AG04450 (cell line): ENCODE measurements around the gene C20orf204. TPM values are rescaled to one million over a fixed set of nuclear protein-coding genes. Genes with fewer than 3 reads are reported as not detected.

Source experiments
- CTCF ChIA-PET: fragments of 300-600, 350-600 bp; formaldehyde crosslinking; extraction: SDS; loops from one replicate; lab custom pipeline; 2022; ENCODE audit warnings: antibody characterized with exemption, inconsistent platforms; lab: Charles Lee
- POLR2A ChIA-PET: fragments of 350-600 bp; formaldehyde crosslinking; extraction: SDS; loops from one replicate; lab custom pipeline; 2021; ENCODE audit warnings: antibody characterized with exemption, inconsistent platforms; lab: Yijun Ruan, JAX
- DNase-seq: peaks from one replicate; pipeline ENCODE4 v3.0.0-alpha.2; 2011; ENCODE audit warnings: low read depth, low spot score
- H3K27ac ChIP-seq: one replicate; pipeline ENCODE4 v1.5.1; 2012; ENCODE audit warnings: low read depth, low read length, control low read depth
- H3K27me3 ChIP-seq: one replicate; pipeline ENCODE4 v1.6.0; 2012; ENCODE audit warnings: low read length; ENCODE audit not compliant: control insufficient read depth, insufficient read depth
- H3K4me3 ChIP-seq: 2 replicates; pipeline ENCODE4 v1.5.1; 2011; ENCODE audit warnings: mild to moderate bottlenecking, low read depth, low read length, control low read depth
- H3K9me3 ChIP-seq: 2 replicates; pipeline ENCODE4 v1.5.1; 2012; ENCODE audit warnings: low read length; ENCODE audit not compliant: control insufficient read depth, insufficient read depth
- polyA plus RNA-seq: library from polyadenylated mRNA; depleted of rRNA; stranded (reverse); fragments of >200 nt; gene quantifications from 2 replicates; pipeline ENCODE4 v1.2.3, GENCODE V29; 2011
- TF ChIP-seq, protein P1 (sequence below): IDR thresholded peaks from 2 replicates; pipeline ENCODE4 v1.5.1; 2011; ENCODE audit warnings: low read depth, low read length, control low read depth, inconsistent platforms

C20orf204 gene
- polyA plus RNA-seq, 1 experiment = 0.01 TPM

DNA sequence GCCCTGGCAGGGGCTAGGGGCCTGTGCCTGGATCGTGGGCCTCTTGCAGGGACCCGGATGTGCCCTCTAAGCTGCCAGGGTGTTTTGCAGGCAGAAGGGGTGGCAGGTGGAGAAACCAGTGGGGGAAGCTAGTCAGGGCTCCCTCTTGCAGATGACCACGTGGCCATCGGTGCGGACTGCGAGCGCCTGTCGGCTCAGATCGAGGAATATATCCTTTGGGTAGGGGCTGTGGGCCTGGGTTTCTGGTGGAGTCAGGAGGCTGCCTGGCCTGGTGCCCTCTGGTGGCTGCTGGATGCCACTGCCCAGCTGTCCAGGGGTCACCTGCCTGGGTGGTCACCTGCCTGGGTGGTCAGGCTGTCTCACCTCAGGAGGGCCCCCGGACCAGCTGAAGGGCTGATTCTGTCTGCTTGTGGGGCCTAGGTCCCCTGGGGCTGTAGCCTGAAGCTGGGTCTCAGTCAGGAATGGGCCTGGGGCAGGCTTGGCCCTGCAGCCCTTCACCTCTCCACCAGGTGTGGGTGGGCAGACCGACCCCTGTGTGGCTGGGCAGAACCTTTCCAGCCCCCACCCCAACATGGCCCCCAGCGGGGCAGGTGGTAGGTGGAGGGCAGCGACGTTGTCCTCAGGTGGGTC, 33.7 kb downstream of the C20orf204 start:
- Histone ChIP-seq H3K27ac (no peak overlapping the region), H3K9me3 (no peaks in the 10 kb centered on the region; the same call in 1 of the 2 replicates), H3K27me3 (no peaks in the 10 kb centered on the region), H3K4me3 (no peak overlapping the region)
- TF ChIP-seq, protein P1, sequence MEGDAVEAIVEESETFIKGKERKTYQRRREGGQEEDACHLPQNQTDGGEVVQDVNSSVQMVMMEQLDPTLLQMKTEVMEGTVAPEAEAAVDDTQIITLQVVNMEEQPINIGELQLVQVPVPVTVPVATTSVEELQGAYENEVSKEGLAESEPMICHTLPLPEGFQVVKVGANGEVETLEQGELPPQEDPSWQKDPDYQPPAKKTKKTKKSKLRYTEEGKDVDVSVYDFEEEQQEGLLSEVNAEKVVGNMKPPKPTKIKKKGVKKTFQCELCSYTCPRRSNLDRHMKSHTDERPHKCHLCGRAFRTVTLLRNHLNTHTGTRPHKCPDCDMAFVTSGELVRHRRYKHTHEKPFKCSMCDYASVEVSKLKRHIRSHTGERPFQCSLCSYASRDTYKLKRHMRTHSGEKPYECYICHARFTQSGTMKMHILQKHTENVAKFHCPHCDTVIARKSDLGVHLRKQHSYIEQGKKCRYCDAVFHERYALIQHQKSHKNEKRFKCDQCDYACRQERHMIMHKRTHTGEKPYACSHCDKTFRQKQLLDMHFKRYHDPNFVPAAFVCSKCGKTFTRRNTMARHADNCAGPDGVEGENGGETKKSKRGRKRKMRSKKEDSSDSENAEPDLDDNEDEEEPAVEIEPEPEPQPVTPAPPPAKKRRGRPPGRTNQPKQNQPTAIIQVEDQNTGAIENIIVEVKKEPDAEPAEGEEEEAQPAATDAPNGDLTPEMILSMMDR = peak; percentile 72
- ChIA-PET CTCF (interaction anchor here (0.7 kb wide), 1 partner anchor 9 kb away, joined by 4 read pairs; no protein-coding TSS in a partner anchor), POLR2A (no interaction called here)
- DNase-seq = no peak

DNA sequence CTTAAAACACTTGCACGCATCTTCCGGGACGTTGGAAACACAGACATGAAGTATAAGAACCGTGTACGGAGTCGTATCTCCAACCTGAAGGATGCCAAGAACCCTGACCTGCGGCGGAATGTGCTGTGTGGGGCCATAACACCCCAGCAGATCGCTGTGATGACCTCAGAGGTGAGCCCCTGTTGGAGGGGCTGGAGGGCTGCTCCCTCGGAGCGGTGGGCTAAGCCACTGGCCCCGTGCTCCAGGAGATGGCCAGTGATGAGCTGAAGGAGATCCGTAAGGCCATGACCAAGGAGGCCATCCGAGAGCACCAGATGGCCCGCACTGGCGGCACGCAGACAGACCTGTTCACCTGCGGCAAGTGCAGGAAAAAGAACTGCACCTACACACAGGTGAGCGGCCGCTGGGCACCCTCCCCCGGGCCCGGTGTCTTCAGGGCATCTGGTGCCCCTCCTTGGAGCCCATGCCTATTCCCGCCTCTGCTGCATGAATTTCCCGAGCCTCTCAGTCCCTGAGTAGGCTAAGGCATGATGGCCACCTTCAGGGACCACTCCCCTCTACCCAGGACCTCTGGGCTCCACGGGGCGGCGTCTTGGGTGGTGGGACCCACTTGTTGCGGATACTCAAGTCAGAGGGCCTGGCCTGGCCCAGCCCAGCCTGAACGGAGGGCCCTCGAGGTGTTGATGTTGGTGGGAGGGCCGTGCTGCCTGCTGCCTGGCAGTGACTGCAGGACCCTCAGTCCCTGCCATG, 34.4 kb downstream of the C20orf204 start:
- CTCF ChIA-PET = interaction anchor here (0.7 kb wide), 1 partner anchor 8 kb away, joined by 4 read pairs; no protein-coding TSS in a partner anchor

DNA sequence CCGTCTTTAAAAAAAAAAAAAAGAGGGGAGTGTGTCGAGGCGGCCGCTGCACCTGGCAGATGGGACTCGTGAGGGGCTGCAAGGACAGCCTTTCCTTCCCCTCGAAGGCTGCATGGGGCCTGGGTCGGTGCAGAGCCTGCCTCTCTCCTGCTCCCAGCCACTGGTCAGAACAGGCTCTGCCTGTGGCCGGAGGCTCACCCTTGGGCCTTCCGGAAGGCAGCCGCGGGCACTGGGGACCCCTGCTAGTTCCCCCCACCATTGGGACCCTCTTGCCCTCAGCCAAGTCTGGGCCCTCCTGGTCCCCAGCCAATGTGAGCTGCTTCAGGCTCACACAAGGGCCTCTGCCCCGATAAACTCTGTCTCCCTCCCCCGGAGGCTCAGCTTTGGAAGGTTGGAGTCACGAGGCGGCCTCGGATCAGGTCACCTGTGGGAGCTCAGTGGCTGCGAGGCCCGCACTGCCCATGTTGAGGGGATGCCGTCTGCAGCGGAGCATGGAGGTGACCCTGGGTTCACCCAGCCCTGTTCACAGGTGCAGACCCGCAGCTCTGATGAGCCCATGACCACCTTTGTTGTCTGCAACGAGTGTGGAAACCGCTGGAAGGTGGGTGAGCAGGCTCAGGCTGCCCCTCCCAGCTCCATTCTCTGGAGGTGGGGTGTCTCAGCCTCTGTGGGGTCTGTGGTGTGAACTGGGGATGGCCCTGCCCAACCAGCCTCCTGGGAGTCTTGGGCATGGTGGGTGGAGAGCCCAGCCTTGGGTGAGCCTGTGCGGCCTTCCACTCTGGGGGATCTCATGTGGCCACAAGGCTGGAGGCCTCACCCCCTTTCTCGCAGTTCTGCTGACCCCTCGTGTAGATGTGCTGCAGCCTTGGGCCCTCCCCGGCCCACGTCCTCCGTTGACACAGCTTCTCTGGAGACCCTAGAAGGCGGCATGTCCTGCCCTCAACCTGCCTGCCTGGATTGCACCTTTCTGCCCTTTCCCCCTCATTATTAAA, 35.7 kb downstream of the C20orf204 start:
- no peaks in the 10 kb centered on the region; the same call in 1 of the 2 replicates for H3K9me3 ChIP-seq
- TF ChIP-seq, protein P1 = no peak
- CTCF ChIA-PET = interaction anchor here (0.9 to 1.0 kb wide), 2 partner anchors 12 to 33 kb away, joined by 3 to 4 read pairs; no protein-coding TSS in a partner anchor
- H3K4me3 ChIP-seq = no peak overlapping the region
- no peaks in the 10 kb centered on the region for H3K27me3 ChIP-seq
- POLR2A ChIA-PET = no interaction called here
- no peak overlapping the region for H3K27ac ChIP-seq
- DNase-seq = no peak

More for the DNA sequence above, 34.4 kb downstream of the C20orf204 start:
- Histone ChIP-seq H3K27me3 (no peaks in the 10 kb centered on the region), H3K9me3 (no peaks in the 10 kb centered on the region; the same call in 1 of the 2 replicates), H3K27ac (no peak overlapping the region), H3K4me3 (no peak overlapping the region)
- POLR2A ChIA-PET = no interaction called here
- TF ChIP-seq, protein P1 = no peak
- no peak for DNase-seq

DNA sequence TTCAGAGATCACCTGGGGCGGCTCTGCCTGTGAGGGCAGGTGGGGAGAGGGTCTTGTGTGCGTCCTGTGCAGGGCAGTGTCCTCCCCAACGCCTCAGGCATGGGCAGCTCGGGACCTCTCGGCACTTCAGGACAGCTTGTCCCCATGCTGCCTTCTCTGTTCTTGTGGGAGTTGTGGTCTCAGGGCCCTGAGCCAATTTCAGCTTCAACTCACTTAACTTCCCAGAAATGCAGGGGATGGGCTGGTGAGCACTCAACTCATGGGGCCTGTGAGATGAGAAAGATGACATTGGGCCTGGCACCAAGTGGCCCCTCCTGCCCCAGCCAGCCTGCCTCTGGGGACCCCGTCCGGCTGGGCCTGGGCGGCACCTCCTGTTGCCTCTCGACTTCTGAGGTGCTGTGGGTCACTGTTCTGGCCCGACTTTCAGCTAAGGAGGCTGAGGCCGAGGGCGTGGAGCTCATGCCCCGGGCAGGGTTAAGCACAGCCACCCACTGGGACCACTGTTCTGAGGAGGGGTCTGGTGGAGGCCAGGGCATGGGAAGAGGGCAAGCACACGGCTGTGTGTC, 36.6 kb downstream of the C20orf204 start:
- ChIA-PET POLR2A (no interaction called here), CTCF (no interaction called here)
- no peak overlapping the region for H3K4me3 ChIP-seq
- TF ChIP-seq, protein P1 = no peak
- DNase-seq = no peak
- no peaks in the 10 kb centered on the region for H3K27me3 ChIP-seq
- H3K27ac ChIP-seq = no peak overlapping the region
- no peaks in the 10 kb centered on the region; the same call in 1 of the 2 replicates for H3K9me3 ChIP-seq
